ENCODE measurements around the gene NGRN.
"Not testable (repeated sequence)": the region's sequence is repeated elsewhere in the genome, so short reads cannot be mapped to it uniquely, and the experiment has no call there.

Gene NGRN

DNA sequence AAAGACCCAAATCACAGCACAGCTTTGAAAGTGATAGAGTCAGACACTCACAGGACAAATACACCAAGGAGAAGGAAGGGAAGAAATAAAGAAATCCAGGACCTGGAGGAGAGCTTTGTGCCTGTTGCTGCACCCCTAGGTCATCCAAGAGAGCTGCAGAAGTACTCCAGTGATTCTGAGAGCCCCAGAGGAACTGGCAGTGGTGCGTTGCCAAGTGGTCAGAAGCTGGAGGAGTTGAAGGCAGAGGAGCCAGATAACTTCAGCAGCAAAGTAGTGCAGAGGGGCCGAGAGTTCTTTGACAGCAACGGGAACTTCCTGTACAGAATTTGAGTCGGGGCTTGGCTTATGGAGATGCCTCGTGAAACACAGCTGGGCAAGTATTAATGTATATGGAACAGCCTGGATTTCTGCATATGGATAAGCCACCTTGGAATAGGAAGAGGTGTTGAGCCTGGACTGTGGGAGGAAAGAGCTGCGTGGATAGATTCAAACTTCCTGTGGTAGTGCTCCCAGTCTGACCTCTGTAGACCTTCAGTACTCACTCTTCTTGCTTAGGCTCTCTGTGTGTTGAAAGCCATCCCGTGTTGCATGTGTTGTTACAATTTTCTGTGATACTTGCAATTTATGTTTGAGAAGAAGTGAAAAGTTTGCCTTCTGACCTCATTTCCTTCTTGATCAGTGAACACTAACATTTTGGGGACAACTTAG is 6.1 kb downstream of the NGRN start:
- H2AK5ac ChIP-seq (ENCODE audit: low read depth, low read length) = no peak overlapping the region
- H3K79me1 ChIP-seq (ENCODE audit: low read depth, low read length) = peaks cover 6% of the 10 kb centered on the region
- no peak overlapping the region for H3K9ac ChIP-seq (ENCODE audit: low read depth, low read length, poor library complexity)
- H3K23ac ChIP-seq (ENCODE audit: low read depth, low read length, poor library complexity) = no peak overlapping the region
- no peak overlapping the region for H3K14ac ChIP-seq (ENCODE audit: low read length)
- no peak overlapping the region for H4K8ac ChIP-seq (ENCODE audit: low read depth, low read length)
- no peak overlapping the region for H3K18ac ChIP-seq (ENCODE audit: low read length)
- DNase-seq (ENCODE audit: low spot score) = no peak
- no CpG with 5 or more reads among the region's 7 CpGs for WGBS, 2 donors (ENCODE audit: extremely low coverage in 2 of 2, insufficient read length in 2 of 2, insufficient replicate concordance in 1 of 2)
- H3K4ac ChIP-seq (ENCODE audit: low read length) = no peak overlapping the region
- H4K91ac ChIP-seq (ENCODE audit: low read depth, low read length, poor library complexity) = no peak overlapping the region
- H3K27me3 ChIP-seq (ENCODE audit: control insufficient read depth in 3 of 3, insufficient read depth in 3 of 3, low read depth in 1 of 3, low read length in 3 of 3) = no peaks in the 10 kb centered on the region
- no peak overlapping the region for H2BK5ac ChIP-seq (ENCODE audit: low read length)
- no peak overlapping the region for H3K4me2 ChIP-seq (ENCODE audit: insufficient read depth, low read length, poor library complexity, severe bottlenecking)
- peaks cover 27 to 87% of the 10 kb centered on the region in 2 donors for H3K36me3 ChIP-seq (replicated peaks in 1 of 2; ENCODE audit: control insufficient read depth in 2 of 2, insufficient read depth in 2 of 2, low read length in 2 of 2)
- no peak overlapping the region for H2BK12ac ChIP-seq (ENCODE audit: low read length)
- H3K9me3 ChIP-seq (replicated peaks in 1 of 2; ENCODE audit: control insufficient read depth in 2 of 2, insufficient read depth in 1 of 2, low read depth in 1 of 2, low read length in 2 of 2) = no peaks in the 10 kb centered on the region
- no peak overlapping the region for H2BK120ac ChIP-seq (ENCODE audit: low read depth, low read length)
- H2AFZ ChIP-seq (ENCODE audit: low read length) = no peak overlapping the region
- no peak overlapping the region for H3K4me3 ChIP-seq (ENCODE audit: low read length in 2 of 2)
- H2BK15ac ChIP-seq (ENCODE audit: low read length) = no peak overlapping the region
- H3K27ac ChIP-seq (replicated peaks; ENCODE audit: low read length) = no peak overlapping the region
- H3K4me1 ChIP-seq (ENCODE audit: control insufficient read depth in 2 of 2, insufficient read depth in 1 of 2, low read depth in 1 of 2, low read length in 2 of 2) = peaks cover 4 to 6% of the 10 kb centered on the region in 2 donors

GRCh38 chr15:90278467-90278866 is 13.0 kb downstream of the NGRN start:
- H3K9ac ChIP-seq (ENCODE audit: low read depth, low read length, poor library complexity); H4K8ac ChIP-seq (ENCODE audit: low read depth, low read length); H2BK12ac ChIP-seq (ENCODE audit: low read length); H3K4me2 ChIP-seq (ENCODE audit: insufficient read depth, low read length, poor library complexity, severe bottlenecking); H2BK5ac ChIP-seq (ENCODE audit: low read length); H4K91ac ChIP-seq (ENCODE audit: low read depth, low read length, poor library complexity); DNase-seq (ENCODE audit: low spot score); H2AFZ ChIP-seq (ENCODE audit: low read length); H3K18ac ChIP-seq (ENCODE audit: low read length); H2BK120ac ChIP-seq (ENCODE audit: low read depth, low read length); H3K27ac ChIP-seq (replicated peaks; ENCODE audit: low read length); H3K4me3 ChIP-seq (ENCODE audit: low read length in 2 of 2); H3K79me1 ChIP-seq (ENCODE audit: low read depth, low read length); H3K23ac ChIP-seq (ENCODE audit: low read depth, low read length, poor library complexity); H3K9me3 ChIP-seq (replicated peaks in 1 of 2; ENCODE audit: control insufficient read depth in 2 of 2, insufficient read depth in 1 of 2, low read depth in 1 of 2, low read length in 2 of 2); H3K4me1 ChIP-seq (ENCODE audit: control insufficient read depth in 2 of 2, insufficient read depth in 1 of 2, low read depth in 1 of 2, low read length in 2 of 2); H2AK5ac ChIP-seq (ENCODE audit: low read depth, low read length); H3K27me3 ChIP-seq (ENCODE audit: control insufficient read depth in 3 of 3, insufficient read depth in 3 of 3, low read depth in 1 of 3, low read length in 3 of 3); H3K14ac ChIP-seq (ENCODE audit: low read length); H2BK15ac ChIP-seq (ENCODE audit: low read length); H3K4ac ChIP-seq (ENCODE audit: low read length): not testable (repeated sequence)
- H3K36me3 ChIP-seq (replicated peaks in 1 of 2; ENCODE audit: control insufficient read depth in 2 of 2, insufficient read depth in 2 of 2, low read length in 2 of 2) = peaks cover 2 to 23% of the 10 kb centered on the region in 2 donors
- WGBS, 2 donors (ENCODE audit: extremely low coverage in 2 of 2, insufficient read length in 2 of 2, insufficient replicate concordance in 1 of 2) = no CpG with 5 or more reads among the region's 12 CpGs

- not testable (repeated sequence) for H3K4ac ChIP-seq (ENCODE audit: low read length); H3K4me3 ChIP-seq (ENCODE audit: low read length in 2 of 2); H4K8ac ChIP-seq (ENCODE audit: low read depth, low read length); H2AK5ac ChIP-seq (ENCODE audit: low read depth, low read length); H2BK120ac ChIP-seq (ENCODE audit: low read depth, low read length); H3K79me1 ChIP-seq (ENCODE audit: low read depth, low read length); H3K14ac ChIP-seq (ENCODE audit: low read length); DNase-seq (ENCODE audit: low spot score); H3K27me3 ChIP-seq (ENCODE audit: control insufficient read depth in 3 of 3, insufficient read depth in 3 of 3, low read depth in 1 of 3, low read length in 3 of 3); H3K9ac ChIP-seq (ENCODE audit: low read depth, low read length, poor library complexity); H3K9me3 ChIP-seq (replicated peaks in 1 of 2; ENCODE audit: control insufficient read depth in 2 of 2, insufficient read depth in 1 of 2, low read depth in 1 of 2, low read length in 2 of 2); H2BK5ac ChIP-seq (ENCODE audit: low read length); H3K23ac ChIP-seq (ENCODE audit: low read depth, low read length, poor library complexity); H3K4me2 ChIP-seq (ENCODE audit: insufficient read depth, low read length, poor library complexity, severe bottlenecking); H4K91ac ChIP-seq (ENCODE audit: low read depth, low read length, poor library complexity); H3K4me1 ChIP-seq (ENCODE audit: control insufficient read depth in 2 of 2, insufficient read depth in 1 of 2, low read depth in 1 of 2, low read length in 2 of 2); H3K27ac ChIP-seq (replicated peaks; ENCODE audit: low read length); H3K36me3 ChIP-seq (replicated peaks in 1 of 2; ENCODE audit: control insufficient read depth in 2 of 2, insufficient read depth in 2 of 2, low read length in 2 of 2); H2BK15ac ChIP-seq (ENCODE audit: low read length); H3K18ac ChIP-seq (ENCODE audit: low read length); H2AFZ ChIP-seq (ENCODE audit: low read length); H2BK12ac ChIP-seq (ENCODE audit: low read length)
- WGBS, 2 donors (ENCODE audit: extremely low coverage in 2 of 2, insufficient read length in 2 of 2, insufficient replicate concordance in 1 of 2) = no CpG with 5 or more reads among the region's 5 CpGs
Observed at GRCh38 chr15:90280743-90281142, 15.3 kb downstream of the NGRN start.

GRCh38 chr15:90281637-90282036 is 16.2 kb downstream of the NGRN start:
- not testable (repeated sequence) for H2BK12ac ChIP-seq (ENCODE audit: low read length); H2BK5ac ChIP-seq (ENCODE audit: low read length); H3K9ac ChIP-seq (ENCODE audit: low read depth, low read length, poor library complexity); H4K8ac ChIP-seq (ENCODE audit: low read depth, low read length); H3K4me2 ChIP-seq (ENCODE audit: insufficient read depth, low read length, poor library complexity, severe bottlenecking); H3K4me3 ChIP-seq (ENCODE audit: low read length in 2 of 2); H3K36me3 ChIP-seq (replicated peaks in 1 of 2; ENCODE audit: control insufficient read depth in 2 of 2, insufficient read depth in 2 of 2, low read length in 2 of 2); H2AFZ ChIP-seq (ENCODE audit: low read length); H2AK5ac ChIP-seq (ENCODE audit: low read depth, low read length); H3K79me1 ChIP-seq (ENCODE audit: low read depth, low read length); H3K4me1 ChIP-seq (ENCODE audit: control insufficient read depth in 2 of 2, insufficient read depth in 1 of 2, low read depth in 1 of 2, low read length in 2 of 2); DNase-seq (ENCODE audit: low spot score); H2BK120ac ChIP-seq (ENCODE audit: low read depth, low read length); H3K27ac ChIP-seq (replicated peaks; ENCODE audit: low read length); H4K91ac ChIP-seq (ENCODE audit: low read depth, low read length, poor library complexity); H3K27me3 ChIP-seq (ENCODE audit: control insufficient read depth in 3 of 3, insufficient read depth in 3 of 3, low read depth in 1 of 3, low read length in 3 of 3); H3K9me3 ChIP-seq (replicated peaks in 1 of 2; ENCODE audit: control insufficient read depth in 2 of 2, insufficient read depth in 1 of 2, low read depth in 1 of 2, low read length in 2 of 2); H2BK15ac ChIP-seq (ENCODE audit: low read length); H3K4ac ChIP-seq (ENCODE audit: low read length); H3K14ac ChIP-seq (ENCODE audit: low read length); H3K18ac ChIP-seq (ENCODE audit: low read length); H3K23ac ChIP-seq (ENCODE audit: low read depth, low read length, poor library complexity)
- WGBS, 2 donors (ENCODE audit: extremely low coverage in 2 of 2, insufficient read length in 2 of 2, insufficient replicate concordance in 1 of 2) = no CpG with 5 or more reads among the region's 6 CpGs

All from neuronal stem cell (in vitro differentiated cells).